Measurements from ENCODE around the gene SCUBE2.

The SCUBE2 gene

GRCh38 chr11:9002920-9003572 is 88.4 kb downstream of the SCUBE2 start:
- Histone ChIP-seq H3K4me3 (ENCODE audit: low read depth, low read length) (peak overlapping the region; percentile 11), H3K4me1 (ENCODE audit: control insufficient read depth in 1 of 2, insufficient read depth in 2 of 2, low read length in 2 of 2) (peaks cover 12 to 13% of the 10 kb centered on the region in 2 experiments), H2BK120ac (ENCODE audit: insufficient read depth, low read length, poor library complexity) (no peak overlapping the region), H3K79me1 (ENCODE audit: low read length) (no peaks in the 10 kb centered on the region), H3K36me3 (ENCODE audit: control insufficient read depth in 1 of 2, insufficient read depth in 2 of 2, low read length in 2 of 2) (no peaks in the 10 kb centered on the region), H3K27me3 (ENCODE audit: insufficient read depth, low read length) (peaks cover 29% of the 10 kb centered on the region), H3K27ac (ENCODE audit: low read depth, low read length) (no peak overlapping the region), H4K12ac (ENCODE audit: low read depth, low read length) (no peak overlapping the region), H3K9me3 (ENCODE audit: insufficient read depth, low read depth, low read length) (peaks cover 7% of the 10 kb centered on the region), H4K8ac (ENCODE audit: low read depth, low read length) (no peak overlapping the region), H2BK5ac (ENCODE audit: low read depth, low read length, poor library complexity) (no peak overlapping the region), H3K4ac (ENCODE audit: low read depth, low read length) (no peak overlapping the region), H3K4me2 (ENCODE audit: low read length) (peak overlapping the region; percentile 90), H3K14ac (ENCODE audit: low read length) (no peak overlapping the region), H3K79me2 (ENCODE audit: control insufficient read depth, insufficient read depth, low read length, poor library complexity) (no peaks in the 10 kb centered on the region), H4K91ac (ENCODE audit: low read depth, low read length) (no peak overlapping the region), H3K18ac (ENCODE audit: low read length) (no peak overlapping the region), H3K9ac (ENCODE audit: low read length) (no peak overlapping the region), H2AFZ (ENCODE audit: insufficient read depth, low read length, poor library complexity) (peak overlapping the region; percentile 81), H2BK12ac (ENCODE audit: low read length) (no peak overlapping the region), H3K23ac (ENCODE audit: low read length) (no peak overlapping the region), H2AK5ac (ENCODE audit: low read length) (no peak overlapping the region)
- no peak for DNase-seq
- no CpG with 5 or more reads among the region's 8 CpGs for WGBS (ENCODE audit: extremely low coverage, insufficient coverage, insufficient read length)

- Histone ChIP-seq H3K14ac (ENCODE audit: low read length) (no peak overlapping the region), H3K23ac (ENCODE audit: low read length) (no peak overlapping the region), H3K27me3 (ENCODE audit: insufficient read depth, low read length) (peaks cover 29% of the 10 kb centered on the region), H3K4me1 (ENCODE audit: control insufficient read depth in 1 of 2, insufficient read depth in 2 of 2, low read length in 2 of 2) (peaks cover 12 to 13% of the 10 kb centered on the region in 2 experiments), H3K4ac (ENCODE audit: low read depth, low read length) (no peak overlapping the region), H2AK5ac (ENCODE audit: low read length) (no peak overlapping the region), H3K79me2 (ENCODE audit: control insufficient read depth, insufficient read depth, low read length, poor library complexity) (no peaks in the 10 kb centered on the region), H3K27ac (ENCODE audit: low read depth, low read length) (no peak overlapping the region), H4K8ac (ENCODE audit: low read depth, low read length) (no peak overlapping the region), H2BK5ac (ENCODE audit: low read depth, low read length, poor library complexity) (no peak overlapping the region), H3K9me3 (ENCODE audit: insufficient read depth, low read depth, low read length) (peaks cover 7% of the 10 kb centered on the region), H3K79me1 (ENCODE audit: low read length) (no peaks in the 10 kb centered on the region), H3K4me2 (ENCODE audit: low read length) (no peak overlapping the region), H4K91ac (ENCODE audit: low read depth, low read length) (no peak overlapping the region), H2AFZ (ENCODE audit: insufficient read depth, low read length, poor library complexity) (no peak overlapping the region), H3K36me3 (ENCODE audit: control insufficient read depth in 1 of 2, insufficient read depth in 2 of 2, low read length in 2 of 2) (no peaks in the 10 kb centered on the region), H3K18ac (ENCODE audit: low read length) (no peak overlapping the region), H4K12ac (ENCODE audit: low read depth, low read length) (no peak overlapping the region), H2BK12ac (ENCODE audit: low read length) (no peak overlapping the region), H3K4me3 (ENCODE audit: low read depth, low read length) (no peak overlapping the region), H2BK120ac (ENCODE audit: insufficient read depth, low read length, poor library complexity) (no peak overlapping the region), H3K9ac (ENCODE audit: low read length) (peak overlapping the region; percentile 12)
- peak; percentile 50 to 53 for DNase-seq
- no CpG with 5 or more reads among the region's 6 CpGs for WGBS (ENCODE audit: extremely low coverage, insufficient coverage, insufficient read length)
Measured at GRCh38 chr11:9001736-9002135, 89.7 kb downstream of the SCUBE2 start.

- no peak overlapping the region for H3K23ac ChIP-seq (ENCODE audit: low read length)
- H2BK120ac ChIP-seq (ENCODE audit: insufficient read depth, low read length, poor library complexity), result no peak overlapping the region
- H4K91ac ChIP-seq (ENCODE audit: low read depth, low read length), result no peak overlapping the region
- no peaks in the 10 kb centered on the region for H3K4me1 ChIP-seq (ENCODE audit: control insufficient read depth in 1 of 2, insufficient read depth in 2 of 2, low read length in 2 of 2)
- no peak overlapping the region for H3K18ac ChIP-seq (ENCODE audit: low read length)
- no peaks in the 10 kb centered on the region for H3K36me3 ChIP-seq (ENCODE audit: control insufficient read depth in 1 of 2, insufficient read depth in 2 of 2, low read length in 2 of 2)
- no peak overlapping the region for H4K8ac ChIP-seq (ENCODE audit: low read depth, low read length)
- H2BK12ac ChIP-seq (ENCODE audit: low read length), result no peak overlapping the region
- H3K27me3 ChIP-seq (ENCODE audit: insufficient read depth, low read length), result peaks cover 5% of the 10 kb centered on the region
- no peak overlapping the region for H3K9ac ChIP-seq (ENCODE audit: low read length)
- H2AFZ ChIP-seq (ENCODE audit: insufficient read depth, low read length, poor library complexity), result no peak overlapping the region
- H3K4me3 ChIP-seq (ENCODE audit: low read depth, low read length), result no peak overlapping the region
- no peak overlapping the region for H2BK5ac ChIP-seq (ENCODE audit: low read depth, low read length, poor library complexity)
- no peaks in the 10 kb centered on the region for H3K79me2 ChIP-seq (ENCODE audit: control insufficient read depth, insufficient read depth, low read length, poor library complexity)
- H3K4ac ChIP-seq (ENCODE audit: low read depth, low read length), result no peak overlapping the region
- no peaks in the 10 kb centered on the region for H3K79me1 ChIP-seq (ENCODE audit: low read length)
- H2AK5ac ChIP-seq (ENCODE audit: low read length), result no peak overlapping the region
- H3K14ac ChIP-seq (ENCODE audit: low read length), result no peak overlapping the region
- H3K9me3 ChIP-seq (ENCODE audit: insufficient read depth, low read depth, low read length), result no peaks in the 10 kb centered on the region
- no peak overlapping the region for H4K12ac ChIP-seq (ENCODE audit: low read depth, low read length)
- DNase-seq, result no peak
- H3K27ac ChIP-seq (ENCODE audit: low read depth, low read length), result no peak overlapping the region
- no peak overlapping the region for H3K4me2 ChIP-seq (ENCODE audit: low read length)
- WGBS (ENCODE audit: extremely low coverage, insufficient coverage, insufficient read length), result no CpG with 5 or more reads among the region's 2 CpGs
Measured at GRCh38 chr11:8998017-8998416, 93.4 kb downstream of the SCUBE2 start.

- H3K4me2 ChIP-seq (ENCODE audit: low read length), result no peak overlapping the region
- H3K9me3 ChIP-seq (ENCODE audit: insufficient read depth, low read depth, low read length), result no peaks in the 10 kb centered on the region
- no peaks in the 10 kb centered on the region for H3K36me3 ChIP-seq (ENCODE audit: control insufficient read depth in 1 of 2, insufficient read depth in 2 of 2, low read length in 2 of 2)
- no peak overlapping the region for H3K27ac ChIP-seq (ENCODE audit: low read depth, low read length)
- H2BK5ac ChIP-seq (ENCODE audit: low read depth, low read length, poor library complexity), result no peak overlapping the region
- H4K8ac ChIP-seq (ENCODE audit: low read depth, low read length), result no peak overlapping the region
- peaks cover 2% of the 10 kb centered on the region for H3K27me3 ChIP-seq (ENCODE audit: insufficient read depth, low read length)
- no peak overlapping the region for H2AK5ac ChIP-seq (ENCODE audit: low read length)
- no CpG with 5 or more reads among the region's 3 CpGs for WGBS (ENCODE audit: extremely low coverage, insufficient coverage, insufficient read length)
- H3K18ac ChIP-seq (ENCODE audit: low read length), result no peak overlapping the region
- H2BK12ac ChIP-seq (ENCODE audit: low read length), result no peak overlapping the region
- H4K91ac ChIP-seq (ENCODE audit: low read depth, low read length), result no peak overlapping the region
- H3K4me1 ChIP-seq (ENCODE audit: control insufficient read depth in 1 of 2, insufficient read depth in 2 of 2, low read length in 2 of 2), result no peaks in the 10 kb centered on the region
- H3K23ac ChIP-seq (ENCODE audit: low read length), result no peak overlapping the region
- H2AFZ ChIP-seq (ENCODE audit: insufficient read depth, low read length, poor library complexity), result no peak overlapping the region
- no peaks in the 10 kb centered on the region for H3K79me2 ChIP-seq (ENCODE audit: control insufficient read depth, insufficient read depth, low read length, poor library complexity)
- DNase-seq, result no peak
- no peak overlapping the region for H4K12ac ChIP-seq (ENCODE audit: low read depth, low read length)
- H3K79me1 ChIP-seq (ENCODE audit: low read length), result no peaks in the 10 kb centered on the region
- no peak overlapping the region for H3K4me3 ChIP-seq (ENCODE audit: low read depth, low read length)
- H3K14ac ChIP-seq (ENCODE audit: low read length), result no peak overlapping the region
- no peak overlapping the region for H3K4ac ChIP-seq (ENCODE audit: low read depth, low read length)
- no peak overlapping the region for H3K9ac ChIP-seq (ENCODE audit: low read length)
- no peak overlapping the region for H2BK120ac ChIP-seq (ENCODE audit: insufficient read depth, low read length, poor library complexity)
Measured at GRCh38 chr11:8997451-8997850, 93.9 kb downstream of the SCUBE2 start.
